Effector memory CD4-positive, alpha-beta T cell (primary cell): ENCODE data around the gene CLIP4.

ENCODE experiments used
- DNase-seq, 3 donors: peaks; one replicate each; pipeline ENCODE4 v3.0.0-alpha.2; 2020
- H3K27ac ChIP-seq: 2 replicates; pipeline ENCODE4 v1.7.0; 2013; ENCODE audit warnings: mild to moderate bottlenecking, low read length, moderate library complexity; ENCODE audit not compliant: insufficient read depth, poor library complexity, severe bottlenecking
- H3K27me3 ChIP-seq: replicated peaks from 2 replicates; pipeline ENCODE4 v1.7.0; 2013; ENCODE audit warnings: mild to moderate bottlenecking, low read length; ENCODE audit not compliant: insufficient read depth, control insufficient read depth, poor library complexity, severe bottlenecking
- H3K36me3 ChIP-seq: 2 replicates; pipeline ENCODE4 v1.7.0; 2013; ENCODE audit warnings: mild to moderate bottlenecking, low read length, moderate library complexity; ENCODE audit not compliant: control insufficient read depth, insufficient read depth
- H3K4me1 ChIP-seq: 2 replicates; pipeline ENCODE4 v1.7.0; 2013; ENCODE audit warnings: low read length, mild to moderate bottlenecking; ENCODE audit not compliant: control insufficient read depth, insufficient read depth, poor library complexity, severe bottlenecking
- H3K4me3 ChIP-seq: 2 replicates; pipeline ENCODE4 v1.7.0; 2013; ENCODE audit warnings: low read length, low read depth, mild to moderate bottlenecking; ENCODE audit not compliant: insufficient read depth, poor library complexity, severe bottlenecking
- H3K9me3 ChIP-seq: 2 replicates; pipeline ENCODE4 v1.7.0; 2013; ENCODE audit warnings: mild to moderate bottlenecking, low read length, moderate library complexity; ENCODE audit not compliant: control insufficient read depth

The CLIP4 gene

GRCh38 chr2:29129586-29130281, 14.5 kb downstream of the CLIP4 start:
- no peak overlapping the region for H3K27ac ChIP-seq
- no peaks in the 10 kb centered on the region for H3K4me1 ChIP-seq
- DNase-seq, result no peak
- H3K36me3 ChIP-seq, result peaks cover 45% of the 10 kb centered on the region
- H3K4me3 ChIP-seq, result no peak overlapping the region
- no peaks in the 10 kb centered on the region for H3K9me3 ChIP-seq
- no peaks in the 10 kb centered on the region for H3K27me3 ChIP-seq

GRCh38 chr2:29130295-29130694, 15.1 kb downstream of the CLIP4 start:
- Histone ChIP-seq H3K36me3 (peaks cover 40% of the 10 kb centered on the region), H3K4me1 (no peaks in the 10 kb centered on the region), H3K27ac (no peak overlapping the region), H3K4me3 (no peak overlapping the region), H3K27me3 (no peaks in the 10 kb centered on the region), H3K9me3 (no peaks in the 10 kb centered on the region)
- DNase-seq, result no peak

GRCh38 chr2:29134933-29135332, 19.7 kb downstream of the CLIP4 start:
- peaks cover 45% of the 10 kb centered on the region for H3K36me3 ChIP-seq
- DNase-seq, result no peak
- no peak overlapping the region for H3K27ac ChIP-seq
- no peaks in the 10 kb centered on the region for H3K4me1 ChIP-seq
- no peaks in the 10 kb centered on the region for H3K9me3 ChIP-seq
- H3K4me3 ChIP-seq, result no peak overlapping the region
- H3K27me3 ChIP-seq, result no peaks in the 10 kb centered on the region

- no peak overlapping the region for H3K27ac ChIP-seq
- H3K9me3 ChIP-seq, result no peaks in the 10 kb centered on the region
- H3K36me3 ChIP-seq, result peaks cover 27% of the 10 kb centered on the region
- H3K4me3 ChIP-seq, result no peak overlapping the region
- DNase-seq, result no peak
- H3K4me1 ChIP-seq, result no peaks in the 10 kb centered on the region
- H3K27me3 ChIP-seq, result no peaks in the 10 kb centered on the region
Measured at GRCh38 chr2:29139152-29139551, 23.9 kb downstream of the CLIP4 start.

- no peak overlapping the region for H3K27ac ChIP-seq
- peaks cover 27% of the 10 kb centered on the region for H3K36me3 ChIP-seq
- H3K4me1 ChIP-seq, result no peaks in the 10 kb centered on the region
- H3K4me3 ChIP-seq, result no peak overlapping the region
- DNase-seq, result no peak
- no peaks in the 10 kb centered on the region for H3K9me3 ChIP-seq
- no peaks in the 10 kb centered on the region for H3K27me3 ChIP-seq
Measured at GRCh38 chr2:29139731-29140130, 24.5 kb downstream of the CLIP4 start.

- Histone ChIP-seq H3K27ac (no peak overlapping the region), H3K4me1 (no peaks in the 10 kb centered on the region), H3K4me3 (no peak overlapping the region), H3K27me3 (no peaks in the 10 kb centered on the region), H3K36me3 (peaks cover 30% of the 10 kb centered on the region), H3K9me3 (no peaks in the 10 kb centered on the region)
- no peak for DNase-seq
Measured at GRCh38 chr2:29143657-29144056, 28.4 kb downstream of the CLIP4 start.

GRCh38 chr2:29146197-29146596, 31.0 kb downstream of the CLIP4 start:
- H3K4me1 ChIP-seq, result no peaks in the 10 kb centered on the region
- H3K36me3 ChIP-seq, result peaks cover 37% of the 10 kb centered on the region
- H3K9me3 ChIP-seq, result no peaks in the 10 kb centered on the region
- H3K27me3 ChIP-seq, result no peaks in the 10 kb centered on the region
- no peak overlapping the region for H3K4me3 ChIP-seq
- no peak for DNase-seq
- H3K27ac ChIP-seq, result no peak overlapping the region

- Histone ChIP-seq H3K9me3 (no peaks in the 10 kb centered on the region), H3K4me1 (no peaks in the 10 kb centered on the region), H3K4me3 (no peak overlapping the region), H3K27me3 (no peaks in the 10 kb centered on the region), H3K36me3 (peaks cover 48% of the 10 kb centered on the region), H3K27ac (no peak overlapping the region)
- DNase-seq, result no peak
Measured at GRCh38 chr2:29147963-29148362, 32.7 kb downstream of the CLIP4 start.

GRCh38 chr2:29154610-29155009, 39.4 kb downstream of the CLIP4 start:
- Histone ChIP-seq H3K27ac (no peak overlapping the region), H3K9me3 (no peaks in the 10 kb centered on the region), H3K27me3 (no peaks in the 10 kb centered on the region), H3K36me3 (peaks cover 58% of the 10 kb centered on the region), H3K4me1 (no peaks in the 10 kb centered on the region), H3K4me3 (no peak overlapping the region)
- no peak for DNase-seq

- H3K4me1 ChIP-seq, result no peaks in the 10 kb centered on the region
- no peaks in the 10 kb centered on the region for H3K27me3 ChIP-seq
- H3K4me3 ChIP-seq, result no peak overlapping the region
- H3K36me3 ChIP-seq, result peaks cover 58% of the 10 kb centered on the region
- no peaks in the 10 kb centered on the region for H3K9me3 ChIP-seq
- no peak for DNase-seq
- no peak overlapping the region for H3K27ac ChIP-seq
Measured at GRCh38 chr2:29155578-29155977, 40.4 kb downstream of the CLIP4 start.
